Trophoblast cell (in vitro differentiated cells and primary cell): ENCODE data around the gene PDILT.
"Not testable (repeated sequence)": the region's sequence is repeated elsewhere in the genome, so short reads cannot be mapped to it uniquely, and the experiment has no call there.

Source experiments
- DNase-seq, 2 donors: peaks; one replicate each; pipeline ENCODE4 v3.0.0-alpha.2; 2016
- H2AFZ ChIP-seq: 2 replicates; pipeline ENCODE4 v1.6.1; 2013; ENCODE audit warnings: low read length, moderate library complexity, mild to moderate bottlenecking; ENCODE audit not compliant: insufficient read depth, poor library complexity
- H2AK5ac ChIP-seq: 2 replicates; pipeline ENCODE4 v1.6.1; 2013; ENCODE audit warnings: mild to moderate bottlenecking, low read length
- H2BK120ac ChIP-seq: 2 replicates; pipeline ENCODE4 v1.6.1; 2013; ENCODE audit warnings: low read length, mild to moderate bottlenecking, moderate library complexity; ENCODE audit not compliant: insufficient read depth, poor library complexity
- H2BK12ac ChIP-seq: 2 replicates; pipeline ENCODE4 v1.6.1; 2013; ENCODE audit warnings: mild to moderate bottlenecking, low read length, moderate library complexity
- H2BK5ac ChIP-seq: 2 replicates; pipeline ENCODE4 v1.6.1; 2013; ENCODE audit warnings: low read length, low read depth, moderate library complexity, mild to moderate bottlenecking; ENCODE audit not compliant: poor library complexity
- H3K14ac ChIP-seq: 2 replicates; pipeline ENCODE4 v1.6.1; 2013; ENCODE audit warnings: mild to moderate bottlenecking, low read length
- H3K18ac ChIP-seq: 2 replicates; pipeline ENCODE4 v1.6.1; 2013; ENCODE audit warnings: mild to moderate bottlenecking, low read length
- H3K23ac ChIP-seq: 2 replicates; pipeline ENCODE4 v1.6.1; 2013; ENCODE audit warnings: low read length
- H3K27ac ChIP-seq: 2 replicates; pipeline ENCODE4 v1.5.1; 2013; ENCODE audit warnings: low read depth, mild to moderate bottlenecking, inconsistent platforms, low read length, moderate library complexity
- H3K27me3 ChIP-seq: 2 replicates; pipeline ENCODE4 v1.6.1; 2013; ENCODE audit warnings: inconsistent platforms, mild to moderate bottlenecking, low read length, moderate library complexity; ENCODE audit not compliant: insufficient read depth
- H3K36me3 ChIP-seq, 2 experiments: 1 replicate in 1 of 2; 2 replicates in 1 of 2; pipeline ENCODE4 v1.6.1; 2013; ENCODE audit warnings: low read length in 2 of 2, mild to moderate bottlenecking in 2 of 2, moderate library complexity in 1 of 2; ENCODE audit not compliant: insufficient read depth in 2 of 2, control insufficient read depth in 1 of 2
- H3K4ac ChIP-seq: 2 replicates; pipeline ENCODE4 v1.6.1; 2013; ENCODE audit warnings: low read depth, mild to moderate bottlenecking, low read length, moderate library complexity
- H3K4me1 ChIP-seq, 2 experiments: 1 replicate in 1 of 2; 2 replicates in 1 of 2; pipeline ENCODE4 v1.6.1; 2013; ENCODE audit warnings: low read length in 2 of 2, mild to moderate bottlenecking in 2 of 2, moderate library complexity in 1 of 2; ENCODE audit not compliant: insufficient read depth in 2 of 2, control insufficient read depth in 1 of 2
- H3K4me2 ChIP-seq: 2 replicates; pipeline ENCODE4 v1.6.1; 2013; ENCODE audit warnings: inconsistent platforms, mild to moderate bottlenecking, low read length, moderate library complexity
- H3K4me3 ChIP-seq: 2 replicates; pipeline ENCODE4 v1.5.1; 2013; ENCODE audit warnings: mild to moderate bottlenecking, low read depth, low read length, inconsistent platforms
- H3K79me1 ChIP-seq: one replicate; pipeline ENCODE4 v1.6.1; 2013; ENCODE audit warnings: low read length
- H3K79me2 ChIP-seq: 2 replicates; pipeline ENCODE4 v1.6.1; 2013; ENCODE audit warnings: low read length, mild to moderate bottlenecking; ENCODE audit not compliant: control insufficient read depth, insufficient read depth, poor library complexity
- H3K9ac ChIP-seq: 2 replicates; pipeline ENCODE4 v1.6.1; 2013; ENCODE audit warnings: mild to moderate bottlenecking, low read length
- H3K9me3 ChIP-seq: 2 replicates; pipeline ENCODE4 v1.6.1; 2013; ENCODE audit warnings: low read depth, mild to moderate bottlenecking, control low read depth, inconsistent platforms, low read length; ENCODE audit not compliant: insufficient read depth
- H4K12ac ChIP-seq: 2 replicates; pipeline ENCODE4 v1.6.1; 2013; ENCODE audit warnings: low read depth, mild to moderate bottlenecking, low read length, moderate library complexity
- H4K8ac ChIP-seq: 2 replicates; pipeline ENCODE4 v1.6.1; 2013; ENCODE audit warnings: low read depth, mild to moderate bottlenecking, low read length, moderate library complexity
- H4K91ac ChIP-seq: one replicate; pipeline ENCODE4 v1.6.1; 2013; ENCODE audit warnings: low read depth, mild to moderate bottlenecking, low read length, moderate library complexity
- WGBS: extraction: QIAGEN DNeasy Blood & Tissue Kit; methylation state at CpG from one replicate; pipeline ENCODE4 v1.1.7; 2013; ENCODE audit warnings: missing lambda C conversion rate; ENCODE audit not compliant: insufficient read length, insufficient coverage; ENCODE audit errors: extremely low coverage; 5-methylcytosine and 5-hydroxymethylcytosine counted together

The PDILT gene

DNA sequence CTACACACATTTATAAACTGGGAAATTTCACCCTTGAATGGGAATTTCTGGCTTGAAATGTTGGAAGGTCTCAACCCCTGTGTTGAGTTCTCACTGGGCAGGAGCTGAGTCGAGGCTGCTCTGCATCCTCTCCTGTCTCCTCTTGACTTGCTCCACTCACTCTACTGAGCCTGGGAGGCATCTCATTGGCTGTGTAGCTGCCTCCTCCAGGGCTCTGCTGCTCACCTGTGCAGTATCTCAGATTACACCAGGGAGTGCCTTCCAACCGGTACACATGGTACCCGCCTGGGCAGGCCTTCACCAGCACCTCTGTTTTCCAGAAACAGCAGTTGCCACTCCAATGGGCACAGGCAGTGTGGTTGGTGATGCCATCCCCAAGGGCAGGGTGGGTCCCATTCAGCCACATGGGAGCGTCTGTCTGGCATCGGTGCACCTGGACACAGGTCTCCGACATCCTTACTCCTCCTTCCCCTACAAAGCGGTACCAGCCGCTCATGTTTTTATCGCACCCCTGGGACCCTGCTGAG lies 80.9 kb downstream of the PDILT start:
- H3K27me3 ChIP-seq: no peaks in the 10 kb centered on the region
- H3K4ac ChIP-seq: no peak overlapping the region
- H4K8ac ChIP-seq: no peak overlapping the region
- H4K12ac ChIP-seq: no peak overlapping the region
- no peaks in the 10 kb centered on the region for H3K79me2 ChIP-seq
- H3K36me3 ChIP-seq: no peaks in the 10 kb centered on the region
- H3K4me1 ChIP-seq: no peaks in the 10 kb centered on the region
- no peak overlapping the region for H2BK5ac ChIP-seq
- H3K9ac ChIP-seq: no peak overlapping the region
- H2BK12ac ChIP-seq: no peak overlapping the region
- no peak for DNase-seq
- no peak overlapping the region for H4K91ac ChIP-seq
- no peak overlapping the region for H3K27ac ChIP-seq
- H2AFZ ChIP-seq: no peak overlapping the region
- H3K9me3 ChIP-seq: peaks cover 1% of the 10 kb centered on the region
- H3K4me2 ChIP-seq: no peak overlapping the region
- no peak overlapping the region for H3K4me3 ChIP-seq
- H2BK120ac ChIP-seq: no peak overlapping the region
- H3K23ac ChIP-seq: no peak overlapping the region
- no peak overlapping the region for H2AK5ac ChIP-seq
- no CpG with 5 or more reads among the region's 9 CpGs for WGBS
- H3K79me1 ChIP-seq: no peaks in the 10 kb centered on the region
- H3K18ac ChIP-seq: no peak overlapping the region
- H3K14ac ChIP-seq: no peak overlapping the region

DNA sequence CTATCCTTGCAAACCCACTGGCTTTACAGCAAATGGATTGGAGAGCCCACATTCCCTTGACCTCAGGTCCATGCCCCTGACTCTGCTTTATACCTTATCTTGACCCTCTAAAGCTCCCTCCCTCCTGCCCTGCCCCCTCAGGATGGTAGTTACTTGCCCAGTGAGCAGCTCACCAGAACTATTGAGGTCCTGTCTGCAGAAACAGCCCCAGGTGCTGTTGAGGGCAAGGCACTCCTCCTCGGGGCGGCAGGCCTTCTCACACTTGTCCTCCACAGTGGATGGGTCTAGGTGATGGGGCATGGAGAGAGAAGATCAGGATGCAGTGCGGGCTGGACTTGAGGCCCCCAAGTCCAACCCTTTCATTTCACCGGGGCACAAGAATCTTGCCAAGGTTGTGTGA lies 81.8 kb downstream of the PDILT start:
- Histone ChIP-seq H2BK12ac (no peak overlapping the region), H2BK5ac (no peak overlapping the region), H3K18ac (no peak overlapping the region), H4K12ac (no peak overlapping the region), H3K36me3 (no peaks in the 10 kb centered on the region), H2BK120ac (no peak overlapping the region), H3K79me2 (no peaks in the 10 kb centered on the region), H3K4me3 (no peak overlapping the region), H3K4me2 (no peak overlapping the region), H3K4me1 (no peaks in the 10 kb centered on the region), H3K9me3 (peaks cover 1% of the 10 kb centered on the region), H4K8ac (no peak overlapping the region), H2AFZ (no peak overlapping the region), H3K4ac (no peak overlapping the region), H3K27me3 (no peaks in the 10 kb centered on the region), H3K9ac (no peak overlapping the region), H3K14ac (no peak overlapping the region), H3K27ac (no peak overlapping the region), H4K91ac (no peak overlapping the region), H3K23ac (no peak overlapping the region), H2AK5ac (no peak overlapping the region), H3K79me1 (no peaks in the 10 kb centered on the region)
- no CpG with 5 or more reads among the region's 4 CpGs for WGBS
- DNase-seq: no peak

DNA sequence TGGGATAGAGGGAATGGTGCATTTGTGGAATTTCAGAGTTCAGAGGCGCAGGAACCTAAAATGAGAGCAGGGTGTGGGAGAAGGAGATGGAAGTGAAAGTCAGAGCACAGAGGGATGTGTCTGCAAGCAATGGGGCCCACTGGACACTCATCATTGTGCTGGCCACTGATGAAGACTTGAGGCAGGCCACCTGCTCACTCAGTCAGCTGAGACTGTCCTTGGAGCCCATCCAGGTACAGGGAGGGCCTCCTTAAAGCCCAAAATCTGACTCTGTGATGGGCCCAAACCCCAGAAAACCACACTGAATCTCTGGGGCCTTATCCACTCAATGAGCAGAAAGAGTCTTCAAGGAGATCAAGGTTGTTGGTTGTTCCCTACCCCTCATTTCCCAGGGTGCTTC lies 82.9 kb downstream of the PDILT start:
- Histone ChIP-seq H3K23ac (no peak overlapping the region), H3K4me3 (no peak overlapping the region), H3K27ac (no peak overlapping the region), H3K4ac (no peak overlapping the region), H3K36me3 (no peaks in the 10 kb centered on the region), H2AK5ac (no peak overlapping the region), H3K27me3 (no peaks in the 10 kb centered on the region), H3K18ac (no peak overlapping the region), H4K91ac (no peak overlapping the region), H3K4me1 (no peaks in the 10 kb centered on the region), H3K9me3 (peaks cover 1% of the 10 kb centered on the region), H3K4me2 (no peak overlapping the region), H2BK120ac (no peak overlapping the region), H2AFZ (no peak overlapping the region), H3K79me1 (no peaks in the 10 kb centered on the region), H3K9ac (no peak overlapping the region), H4K12ac (no peak overlapping the region), H3K14ac (no peak overlapping the region), H2BK12ac (no peak overlapping the region), H2BK5ac (no peak overlapping the region), H4K8ac (no peak overlapping the region), H3K79me2 (no peaks in the 10 kb centered on the region)
- DNase-seq: no peak
- no CpG with 5 or more reads among the region's 1 CpG for WGBS

DNA sequence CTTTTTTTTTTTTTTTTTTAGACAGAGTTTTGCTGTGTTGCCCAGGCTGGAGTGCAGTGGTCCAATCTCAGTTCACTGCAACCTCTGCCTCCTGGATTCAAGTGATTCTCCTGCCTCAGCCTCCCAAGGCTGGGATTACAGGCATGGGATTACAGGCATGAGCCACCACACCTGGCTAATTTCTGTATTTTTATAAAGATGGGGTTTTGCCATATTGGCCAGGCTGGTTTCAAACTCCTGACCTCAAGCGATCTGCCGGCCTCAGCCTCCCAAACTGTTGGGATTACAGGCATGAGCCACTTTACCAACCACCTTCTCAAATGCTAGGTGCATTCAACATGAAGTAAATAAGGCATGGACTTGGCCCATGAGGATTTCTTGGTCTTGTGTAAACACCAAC lies 83.5 kb downstream of the PDILT start:
- DNase-seq, H3K18ac ChIP-seq, H2AK5ac ChIP-seq, H3K36me3 ChIP-seq, H3K9ac ChIP-seq, H2BK12ac ChIP-seq, H2BK5ac ChIP-seq, H2AFZ ChIP-seq, H3K27me3 ChIP-seq, H3K23ac ChIP-seq, H4K91ac ChIP-seq, H2BK120ac ChIP-seq, H3K4ac ChIP-seq, H3K14ac ChIP-seq, H3K4me2 ChIP-seq, H3K79me1 ChIP-seq, H3K4me3 ChIP-seq, H3K9me3 ChIP-seq, H3K79me2 ChIP-seq, H4K12ac ChIP-seq, H4K8ac ChIP-seq, H3K27ac ChIP-seq, H3K4me1 ChIP-seq: not testable (repeated sequence)
- no CpG with 5 or more reads among the region's 2 CpGs for WGBS
